Measurements from ENCODE around the gene ESYT1.

DNA sequence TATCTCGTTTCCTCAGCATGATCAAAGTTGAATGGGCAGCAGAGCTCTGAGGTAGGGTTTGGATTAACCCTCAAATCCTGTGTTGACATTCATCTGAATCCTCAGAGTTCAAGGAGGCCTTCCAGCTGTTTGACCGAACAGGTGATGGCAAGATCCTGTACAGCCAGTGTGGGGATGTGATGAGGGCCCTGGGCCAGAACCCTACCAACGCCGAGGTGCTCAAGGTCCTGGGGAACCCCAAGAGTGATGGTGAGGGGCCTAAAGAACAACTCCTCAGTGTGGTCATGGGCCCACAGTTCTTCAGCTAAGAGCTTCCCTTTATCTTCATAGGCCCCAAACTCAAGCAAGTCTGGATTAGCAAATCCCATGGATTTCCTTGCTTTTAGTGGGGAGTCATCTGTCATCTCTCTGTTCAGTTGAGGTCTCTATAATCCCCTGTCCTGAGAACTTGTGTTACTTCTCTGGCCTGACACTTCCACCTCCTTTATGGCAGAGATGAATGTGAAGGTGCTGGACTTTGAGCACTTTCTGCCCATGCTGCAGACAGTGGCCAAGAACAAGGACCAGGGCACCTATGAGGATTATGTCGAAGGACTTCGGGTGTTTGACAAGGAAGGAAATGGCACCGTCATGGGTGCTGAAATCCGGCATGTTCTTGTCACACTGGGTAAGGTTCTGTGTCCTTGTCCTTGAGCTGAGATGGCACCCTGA, 31.6 kb downstream of the ESYT1 start:
- TF ChIP-seq, protein P1, sequence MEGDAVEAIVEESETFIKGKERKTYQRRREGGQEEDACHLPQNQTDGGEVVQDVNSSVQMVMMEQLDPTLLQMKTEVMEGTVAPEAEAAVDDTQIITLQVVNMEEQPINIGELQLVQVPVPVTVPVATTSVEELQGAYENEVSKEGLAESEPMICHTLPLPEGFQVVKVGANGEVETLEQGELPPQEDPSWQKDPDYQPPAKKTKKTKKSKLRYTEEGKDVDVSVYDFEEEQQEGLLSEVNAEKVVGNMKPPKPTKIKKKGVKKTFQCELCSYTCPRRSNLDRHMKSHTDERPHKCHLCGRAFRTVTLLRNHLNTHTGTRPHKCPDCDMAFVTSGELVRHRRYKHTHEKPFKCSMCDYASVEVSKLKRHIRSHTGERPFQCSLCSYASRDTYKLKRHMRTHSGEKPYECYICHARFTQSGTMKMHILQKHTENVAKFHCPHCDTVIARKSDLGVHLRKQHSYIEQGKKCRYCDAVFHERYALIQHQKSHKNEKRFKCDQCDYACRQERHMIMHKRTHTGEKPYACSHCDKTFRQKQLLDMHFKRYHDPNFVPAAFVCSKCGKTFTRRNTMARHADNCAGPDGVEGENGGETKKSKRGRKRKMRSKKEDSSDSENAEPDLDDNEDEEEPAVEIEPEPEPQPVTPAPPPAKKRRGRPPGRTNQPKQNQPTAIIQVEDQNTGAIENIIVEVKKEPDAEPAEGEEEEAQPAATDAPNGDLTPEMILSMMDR (IDR thresholded peaks at IDR 0.05; ENCODE audit: insufficient read depth, low read length), result no peak
- TF ChIP-seq, protein P2, sequence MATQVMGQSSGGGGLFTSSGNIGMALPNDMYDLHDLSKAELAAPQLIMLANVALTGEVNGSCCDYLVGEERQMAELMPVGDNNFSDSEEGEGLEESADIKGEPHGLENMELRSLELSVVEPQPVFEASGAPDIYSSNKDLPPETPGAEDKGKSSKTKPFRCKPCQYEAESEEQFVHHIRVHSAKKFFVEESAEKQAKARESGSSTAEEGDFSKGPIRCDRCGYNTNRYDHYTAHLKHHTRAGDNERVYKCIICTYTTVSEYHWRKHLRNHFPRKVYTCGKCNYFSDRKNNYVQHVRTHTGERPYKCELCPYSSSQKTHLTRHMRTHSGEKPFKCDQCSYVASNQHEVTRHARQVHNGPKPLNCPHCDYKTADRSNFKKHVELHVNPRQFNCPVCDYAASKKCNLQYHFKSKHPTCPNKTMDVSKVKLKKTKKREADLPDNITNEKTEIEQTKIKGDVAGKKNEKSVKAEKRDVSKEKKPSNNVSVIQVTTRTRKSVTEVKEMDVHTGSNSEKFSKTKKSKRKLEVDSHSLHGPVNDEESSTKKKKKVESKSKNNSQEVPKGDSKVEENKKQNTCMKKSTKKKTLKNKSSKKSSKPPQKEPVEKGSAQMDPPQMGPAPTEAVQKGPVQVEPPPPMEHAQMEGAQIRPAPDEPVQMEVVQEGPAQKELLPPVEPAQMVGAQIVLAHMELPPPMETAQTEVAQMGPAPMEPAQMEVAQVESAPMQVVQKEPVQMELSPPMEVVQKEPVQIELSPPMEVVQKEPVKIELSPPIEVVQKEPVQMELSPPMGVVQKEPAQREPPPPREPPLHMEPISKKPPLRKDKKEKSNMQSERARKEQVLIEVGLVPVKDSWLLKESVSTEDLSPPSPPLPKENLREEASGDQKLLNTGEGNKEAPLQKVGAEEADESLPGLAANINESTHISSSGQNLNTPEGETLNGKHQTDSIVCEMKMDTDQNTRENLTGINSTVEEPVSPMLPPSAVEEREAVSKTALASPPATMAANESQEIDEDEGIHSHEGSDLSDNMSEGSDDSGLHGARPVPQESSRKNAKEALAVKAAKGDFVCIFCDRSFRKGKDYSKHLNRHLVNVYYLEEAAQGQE (IDR thresholded peaks at IDR 0.05; ENCODE audit: insufficient replicate concordance, low read depth), result no peak
- TF ChIP-seq POLR2AphosphoS5 (IDR thresholded peaks at IDR 0.05; ENCODE audit: low read depth), result no peak
- no peak for TF ChIP-seq SPI1 (IDR thresholded peaks at IDR 0.05; ENCODE audit: borderline replicate concordance, low read depth)

All from HL-60 (cell line).